Skin of body (tissue), 2 donors: ENCODE results near the gene ZNRF1. TPM values are rescaled to one million over a fixed set of nuclear protein-coding genes. Genes with fewer than 3 reads are reported as not detected.
"Not testable (repeated sequence)": the region's sequence is repeated elsewhere in the genome, so short reads cannot be mapped to it uniquely, and the experiment has no call there.

Experiments used
- DNase-seq: peaks from one replicate; lab custom pipeline; 2025; lab: John Stamatoyannopoulos, UW
- total RNA-seq: library from RNA; depleted of rRNA; stranded (reverse); fragments of >200 nt; gene quantifications from one replicate; pipeline ENCODE4 v1.2.3, GENCODE V29; 2014

The ZNRF1 gene
- 9.0 TPM for total RNA-seq

DNA sequence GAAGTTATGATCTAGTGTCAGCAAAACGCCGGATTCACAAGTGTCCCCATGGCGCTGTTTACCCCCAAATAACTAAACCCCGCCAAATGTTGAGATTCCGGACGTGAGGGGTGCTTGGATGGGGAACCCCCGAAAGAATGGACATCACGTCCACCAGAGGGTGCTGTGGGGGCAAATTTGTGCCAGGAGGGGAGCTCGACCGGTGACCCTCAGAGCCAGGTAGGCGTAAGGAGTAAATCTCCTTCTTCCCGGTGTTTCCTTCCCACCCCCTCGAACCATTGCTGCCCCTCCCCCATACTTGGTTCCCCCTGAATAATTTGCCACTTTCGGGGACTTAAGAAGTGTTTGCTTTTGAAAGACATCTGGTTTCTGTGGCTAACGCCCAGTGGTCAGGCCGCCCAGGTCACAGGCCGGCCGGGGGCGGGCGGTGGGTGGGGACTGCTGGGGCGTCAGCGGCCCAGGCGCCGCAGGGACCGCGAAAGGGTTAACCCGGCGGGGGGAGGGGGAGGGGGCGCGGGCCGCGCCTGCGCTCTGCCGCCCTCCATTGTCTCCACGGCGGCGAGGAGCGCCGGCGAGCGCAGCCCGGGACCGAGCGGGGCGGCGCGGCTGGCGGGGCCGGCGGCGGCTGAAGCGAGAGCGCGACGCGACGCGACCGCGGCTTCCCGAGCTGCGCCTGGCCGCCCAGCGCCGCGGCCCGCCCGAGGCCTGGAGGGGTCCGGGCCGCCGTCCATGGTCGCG is at the start of gene ZNRF1:
Gene ZNRF1, plus strand, starts transcription at position 544 of the 738 bp plus-strand sequence. CDS start 648 bp downstream, outside the sequence.
- peak; percentile 84 for DNase-seq

DNA sequence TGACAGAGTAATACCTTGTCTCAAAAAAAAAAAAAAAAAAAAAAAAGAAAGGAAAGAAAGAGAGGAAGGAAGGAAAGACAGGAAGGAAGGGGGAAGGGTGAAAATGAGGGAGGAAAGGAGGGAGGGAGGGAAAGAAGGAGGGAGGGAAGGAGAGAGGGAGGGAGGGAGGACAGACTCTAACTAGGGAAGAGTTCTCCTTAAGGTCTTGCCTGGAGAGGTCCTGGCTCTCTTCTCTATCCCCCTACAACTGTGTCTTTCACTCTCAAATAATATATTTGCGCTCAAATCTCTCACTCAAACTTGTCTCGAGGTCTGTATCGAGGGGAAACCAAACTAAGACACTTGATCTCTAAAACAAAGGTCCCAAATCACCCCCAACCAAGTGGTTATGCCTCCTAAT is 49.5 kb upstream of the ZNRF1 start:
- no peak for DNase-seq

DNA sequence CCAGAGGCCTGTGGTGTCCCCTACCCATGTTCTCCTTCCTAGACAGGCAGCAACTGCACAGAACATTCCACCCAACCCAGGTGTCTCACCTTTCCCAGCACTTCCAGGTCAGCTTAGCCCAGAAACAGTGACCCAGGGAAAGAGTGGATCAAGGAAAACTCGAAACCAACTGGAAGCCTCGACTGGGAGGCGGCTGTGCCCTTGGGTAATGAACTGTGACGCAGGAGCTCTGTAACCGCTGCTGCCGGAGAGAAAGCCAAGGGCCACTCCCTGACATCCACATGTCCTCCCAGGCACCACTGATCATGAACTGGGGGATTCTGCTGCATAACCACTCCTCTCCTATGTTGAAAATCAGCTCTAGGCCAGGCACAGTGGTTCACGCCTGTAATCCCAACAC is 48.3 kb upstream of the ZNRF1 start:
- DNase-seq: no peak

DNA sequence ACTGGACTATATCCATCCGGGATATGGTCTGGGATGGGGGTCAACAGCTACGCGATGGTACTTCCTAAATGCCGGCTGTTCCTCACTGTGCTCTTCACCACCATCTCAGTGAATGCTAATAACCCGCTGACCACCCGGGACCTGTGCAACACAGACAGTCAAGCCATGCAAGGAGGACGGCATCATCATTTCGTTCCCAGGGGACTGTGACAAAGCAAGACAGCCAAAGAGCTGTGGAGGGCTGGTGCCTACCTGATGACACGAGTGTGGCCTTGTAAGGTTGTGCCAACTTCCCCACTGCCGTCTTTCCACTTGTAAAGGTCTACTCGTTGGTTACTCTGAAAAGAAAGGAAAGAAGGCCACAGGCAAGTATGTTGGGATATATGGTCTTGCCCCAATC is 47.6 kb upstream of the ZNRF1 start:
- no peak for DNase-seq

DNA sequence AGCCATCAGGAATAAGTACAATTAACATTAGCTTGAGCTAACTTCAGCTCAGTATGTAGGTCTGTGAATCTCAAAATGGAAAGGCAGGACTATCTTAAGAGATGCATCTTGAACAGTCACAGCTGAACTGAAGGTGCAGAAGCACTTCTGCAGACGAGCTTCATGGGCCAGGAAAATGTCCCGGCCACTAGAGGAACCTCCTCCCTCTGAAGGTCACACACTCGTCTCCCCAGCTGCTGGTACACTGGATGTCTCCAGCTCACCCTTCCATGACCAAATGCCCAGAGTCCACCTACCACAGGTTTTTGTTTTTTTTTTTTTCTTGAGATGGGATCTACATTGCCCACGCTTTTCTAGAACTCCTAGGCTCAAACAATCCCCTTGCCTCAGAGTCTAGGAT is 47.1 kb upstream of the ZNRF1 start:
- DNase-seq: no peak

DNA sequence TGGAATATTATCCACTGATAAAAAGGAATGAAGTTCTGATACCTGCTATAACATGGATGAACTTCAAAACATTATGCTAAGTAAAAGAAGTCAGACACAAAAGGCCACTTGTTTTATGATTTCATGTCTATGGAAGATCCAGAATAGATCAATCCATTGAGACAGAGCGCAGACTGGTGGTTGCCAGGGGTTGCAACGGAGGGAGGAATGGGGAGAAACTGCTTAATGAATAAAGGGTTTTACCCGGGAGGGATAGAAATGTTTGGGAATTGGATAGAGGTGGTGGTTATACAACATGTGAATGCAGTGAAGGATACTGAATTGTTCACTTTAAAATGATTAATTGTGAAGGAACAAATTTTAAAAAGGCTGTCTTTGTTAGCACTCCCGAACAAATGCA is 44.1 kb upstream of the ZNRF1 start:
- DNase-seq: no peak

DNA sequence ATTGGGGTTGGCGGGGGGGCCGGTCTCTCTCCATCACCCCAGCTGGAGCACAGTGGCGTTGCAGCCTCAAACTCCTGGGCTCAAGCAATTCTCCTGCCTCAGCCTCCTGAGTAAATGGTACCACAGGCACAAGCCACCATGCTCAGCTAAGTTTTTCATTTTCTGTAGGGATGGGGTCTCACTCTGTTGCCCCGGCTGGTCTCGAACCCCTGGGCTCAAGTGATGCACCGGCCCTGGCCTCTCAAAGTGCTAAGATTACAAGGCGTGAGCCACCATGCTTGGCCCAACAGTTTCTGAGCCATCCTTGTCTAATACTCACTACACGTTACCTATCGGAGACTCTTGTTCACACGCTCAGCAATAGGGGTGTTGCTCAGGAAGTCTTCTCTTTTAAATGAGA is 25.5 kb upstream of the ZNRF1 start:
- DNase-seq: no peak

DNA sequence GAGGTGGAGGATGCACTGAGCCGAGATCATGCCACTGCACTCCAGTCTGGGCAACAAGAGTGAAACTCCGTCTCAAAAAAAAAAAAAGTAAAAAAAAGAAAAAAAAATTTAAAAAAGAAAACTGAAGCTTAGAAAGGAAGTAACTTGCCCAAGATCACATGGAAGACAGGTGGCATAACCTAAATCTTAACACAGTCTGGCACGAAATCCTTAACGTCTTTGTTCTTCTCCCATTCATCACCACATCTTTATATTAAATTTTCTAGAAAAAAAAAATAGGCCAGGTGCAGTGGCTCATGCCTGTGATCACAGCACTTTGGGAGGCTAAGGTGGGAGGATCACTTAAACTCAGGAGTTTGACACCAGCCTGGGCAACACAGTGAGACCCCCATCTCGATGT is 23.2 kb upstream of the ZNRF1 start:
- DNase-seq: no peak

DNA sequence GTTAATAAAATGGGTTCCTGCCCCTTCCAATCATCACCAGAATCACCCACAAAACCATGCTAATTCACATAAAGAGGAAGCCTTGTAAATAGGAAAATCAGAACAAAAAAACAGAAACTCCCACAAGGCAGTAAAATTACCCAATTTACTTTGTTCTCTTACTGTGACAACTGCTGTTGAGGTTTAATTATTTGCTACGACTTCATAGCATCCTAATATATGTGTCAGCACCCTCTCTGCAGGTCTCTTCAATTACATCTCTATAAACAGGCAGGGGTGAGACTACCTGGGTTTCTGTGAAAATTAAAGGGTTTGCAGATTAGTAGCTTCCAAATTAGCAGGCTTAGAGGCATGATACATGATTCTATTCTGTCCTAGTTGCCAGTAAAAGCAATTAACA is 16.6 kb upstream of the ZNRF1 start:
- no peak for DNase-seq

DNA sequence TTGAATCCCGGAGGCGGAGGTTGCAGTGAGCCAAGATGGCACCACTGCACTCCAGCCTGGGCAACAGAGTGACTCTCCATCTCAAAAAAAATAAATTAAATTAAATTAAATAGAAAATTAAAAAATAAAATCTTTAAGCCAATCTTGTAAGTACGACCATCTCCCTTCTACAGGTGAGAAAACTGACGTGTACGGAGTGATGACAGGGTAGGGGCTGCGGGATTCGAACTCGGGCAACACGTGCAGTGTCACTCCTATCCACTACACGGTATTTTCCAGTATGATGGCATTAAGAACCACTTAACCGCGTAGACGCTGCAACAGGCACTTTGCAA is 14.7 kb upstream of the ZNRF1 start:
- DNase-seq: no peak

DNA sequence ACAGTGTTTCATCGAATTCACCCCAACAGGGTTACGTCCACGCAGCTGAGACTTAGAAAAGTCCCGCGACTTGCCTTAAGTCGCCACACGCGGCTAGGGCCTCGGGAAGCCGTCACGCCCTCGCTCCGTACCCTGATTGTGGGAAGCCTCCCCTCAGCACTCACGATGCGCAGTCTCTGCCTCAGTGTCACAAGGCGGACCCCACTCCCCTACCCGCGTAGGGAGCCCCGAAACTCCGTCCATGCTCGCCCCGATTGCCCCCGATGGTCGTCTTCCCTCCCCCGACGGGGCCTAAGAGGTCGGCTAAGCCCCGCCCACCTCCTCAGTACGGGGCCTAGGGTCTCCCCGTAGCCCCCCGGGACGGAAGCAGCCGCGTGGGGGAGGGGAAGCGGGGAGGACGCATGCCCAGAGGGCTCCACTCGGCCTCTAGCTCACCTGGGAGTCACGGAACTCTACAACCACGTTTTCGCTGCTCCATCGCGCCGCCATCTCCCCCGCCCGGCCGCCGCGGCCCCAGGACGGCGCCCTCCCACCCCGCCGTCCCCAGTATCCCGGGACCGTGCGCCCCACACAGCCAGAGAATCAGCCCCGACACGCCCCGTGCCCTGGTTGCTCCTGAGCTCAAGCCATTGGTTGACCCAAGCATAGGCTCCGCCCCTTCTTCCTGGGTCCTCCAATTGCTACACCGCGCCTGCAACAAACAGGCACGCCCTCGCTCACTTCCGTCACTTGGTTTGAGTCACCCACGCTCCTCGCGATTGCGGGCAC is 14.1 kb upstream of the ZNRF1 start, which contains the start of gene WDR59:
Gene WDR59, minus strand, starts transcription at position 595 of the 768 bp plus-strand sequence. Its CDS starts 106 bp downstream, at position 489.
- peak; percentile 97 for DNase-seq

DNA sequence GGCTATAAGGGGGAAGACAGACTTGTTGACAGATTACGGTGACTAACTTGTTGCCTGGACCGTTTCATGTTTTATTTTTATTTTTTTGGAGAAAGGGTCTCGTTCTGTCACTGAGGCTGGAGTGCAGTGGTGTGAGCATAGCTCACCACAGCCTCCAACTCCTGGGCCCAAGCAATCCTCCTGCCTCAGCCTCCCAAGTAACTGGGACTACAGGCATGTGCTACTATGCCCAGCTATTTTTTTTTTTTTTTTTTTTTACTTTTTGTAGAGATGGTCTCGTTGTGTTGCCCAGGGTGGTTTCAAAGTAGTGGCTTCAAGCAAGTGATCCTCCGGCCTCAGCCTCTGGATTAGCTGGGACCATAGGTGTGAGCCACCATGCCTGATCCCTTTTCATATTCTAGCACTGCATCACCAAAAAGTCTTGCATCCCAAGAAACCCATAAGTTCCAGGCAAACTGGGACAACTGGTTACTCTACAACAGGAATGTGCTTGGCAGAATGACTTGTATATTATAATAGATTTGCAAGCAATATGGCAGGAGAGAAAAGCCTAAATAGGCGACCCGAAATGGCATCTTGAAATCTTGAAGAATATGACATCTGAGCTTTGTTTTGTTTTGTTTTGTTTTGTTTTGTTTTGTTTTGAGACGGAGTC is 11.7 kb upstream of the ZNRF1 start:
- no peak for DNase-seq

DNA sequence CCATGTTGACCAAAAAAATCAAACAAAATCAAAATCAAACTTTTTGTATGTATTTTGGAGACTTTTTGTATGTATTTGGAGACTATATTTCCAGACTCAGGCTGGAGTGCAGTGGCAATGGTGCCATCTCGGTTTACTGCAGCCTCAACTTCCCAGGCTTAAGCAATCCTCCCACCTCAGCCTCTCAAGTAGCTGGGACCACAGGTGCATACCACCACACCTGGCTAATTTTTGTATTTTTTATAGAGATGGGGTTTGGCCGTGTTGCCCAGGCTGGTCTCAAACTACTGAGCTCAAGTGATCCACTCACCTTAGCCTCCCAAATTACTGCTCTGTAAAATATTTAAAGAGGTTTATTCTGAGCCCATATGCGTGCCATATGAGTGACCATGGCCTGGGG is 9.0 kb upstream of the ZNRF1 start:
- DNase-seq: not testable (repeated sequence)

DNA sequence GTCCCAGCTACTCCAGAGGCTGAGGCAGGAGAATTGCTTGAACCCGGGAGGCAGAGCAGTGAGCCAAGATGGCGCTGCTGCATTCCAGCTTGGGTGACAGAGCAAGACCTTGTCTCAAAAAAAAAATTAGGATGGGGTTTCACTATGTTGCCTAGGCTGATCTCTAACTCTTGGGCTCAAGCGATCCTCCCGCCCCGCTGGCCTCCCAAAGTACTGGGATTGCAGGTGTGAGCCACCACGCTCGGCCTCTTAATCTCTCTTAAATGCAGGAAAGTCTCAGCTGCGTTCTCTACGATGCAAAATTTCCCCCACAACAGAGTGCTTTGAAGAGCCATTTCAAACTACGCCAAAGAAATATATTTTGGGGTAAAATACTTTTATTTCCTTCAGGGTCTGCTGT is 8.0 kb upstream of the ZNRF1 start:
- no peak for DNase-seq

DNA sequence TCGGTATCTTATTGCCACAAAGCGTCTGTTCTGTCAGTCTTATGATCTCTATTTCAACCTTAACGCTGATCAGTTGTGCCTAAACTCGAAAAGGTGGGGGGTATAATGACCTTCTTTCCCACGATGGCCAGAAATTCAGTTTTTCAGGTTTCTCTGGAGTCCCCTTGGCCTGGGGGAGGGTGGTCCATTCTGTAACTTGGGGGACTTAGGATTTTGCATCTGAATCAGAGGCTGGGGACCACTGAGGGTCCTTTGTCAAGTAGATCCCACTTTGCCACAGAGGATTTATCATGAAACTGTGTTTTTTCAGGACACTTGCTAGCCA is 7.6 kb upstream of the ZNRF1 start:
- DNase-seq: no peak

DNA sequence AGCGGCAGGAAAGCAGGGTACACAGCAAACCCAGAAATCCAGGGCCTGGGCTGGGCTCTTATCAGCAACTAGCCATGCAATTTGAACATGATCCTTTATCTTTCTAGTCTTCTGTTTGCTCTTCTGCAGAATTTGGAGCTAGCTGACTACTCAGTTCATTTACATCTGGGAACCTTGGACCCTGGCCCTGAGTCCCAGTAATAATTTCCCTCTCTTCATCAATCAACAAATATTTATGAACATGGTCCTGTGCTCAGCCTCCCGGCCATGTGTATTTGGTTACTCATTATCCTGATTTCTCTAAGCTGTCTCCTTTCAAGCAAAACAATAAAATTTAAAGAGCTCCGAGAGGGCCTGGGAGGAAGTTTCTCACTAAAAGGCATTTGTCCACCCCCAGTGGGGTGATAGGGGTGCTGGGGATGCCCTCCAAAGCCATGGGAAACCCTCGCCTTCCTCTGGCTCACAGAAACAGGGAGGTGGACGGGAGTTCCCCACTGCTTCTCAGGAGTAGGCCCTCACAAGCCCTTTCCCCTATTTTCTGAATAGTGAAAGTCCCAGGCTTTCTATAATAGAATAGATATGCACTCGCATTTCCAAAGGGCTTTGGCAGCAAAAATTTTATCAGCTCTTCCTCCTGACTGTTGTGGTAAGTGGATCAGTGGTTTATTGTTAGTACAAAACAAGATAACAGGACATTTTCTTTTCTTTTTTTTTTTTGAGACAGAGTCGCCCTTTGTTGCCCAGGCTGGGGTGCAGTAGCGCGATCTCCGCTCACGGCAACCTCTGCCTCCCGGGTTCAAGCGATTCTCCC is 7.0 kb upstream of the ZNRF1 start:
- peak; percentile 28 for DNase-seq

DNA sequence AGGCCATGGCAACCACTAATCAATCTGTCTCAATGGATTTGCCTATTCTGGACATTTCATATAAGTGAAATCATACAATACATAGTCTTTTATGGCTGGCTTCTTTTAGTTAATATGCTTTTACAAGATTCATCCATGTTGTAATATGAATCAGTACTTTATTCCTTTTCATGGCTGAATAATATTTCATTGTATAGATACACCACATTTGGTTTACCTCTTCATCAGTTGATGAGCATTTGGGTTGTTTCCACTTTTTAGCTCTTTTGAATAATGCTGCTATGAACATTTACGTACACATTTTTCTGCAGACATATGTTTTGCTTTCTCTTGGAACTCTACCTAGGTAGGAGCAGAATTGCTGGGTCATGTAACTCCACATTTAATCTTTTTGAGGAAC is 2.8 kb upstream of the ZNRF1 start:
- no peak for DNase-seq

DNA sequence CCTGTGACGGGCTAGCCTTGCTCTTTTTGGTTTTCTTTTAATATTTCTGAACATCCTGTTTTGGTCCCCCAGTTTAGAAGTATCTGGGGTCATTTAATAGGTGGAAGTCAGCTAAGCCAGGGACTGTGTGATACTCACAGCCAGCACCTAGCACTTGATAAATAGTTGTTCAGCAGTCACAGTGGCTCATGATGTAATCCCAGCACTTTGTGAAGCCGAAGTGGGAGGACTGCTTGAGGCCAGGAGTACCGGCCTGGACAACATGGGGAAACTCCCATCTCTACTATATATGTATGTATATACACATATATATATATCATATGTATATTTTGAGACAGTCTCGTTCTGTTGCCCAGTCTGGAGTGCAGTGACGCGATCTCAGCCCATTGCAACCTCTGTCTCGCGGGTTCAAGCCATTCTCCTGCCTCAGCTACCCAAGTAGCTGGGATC is 1.8 kb upstream of the ZNRF1 start:
- DNase-seq: no peak

DNA sequence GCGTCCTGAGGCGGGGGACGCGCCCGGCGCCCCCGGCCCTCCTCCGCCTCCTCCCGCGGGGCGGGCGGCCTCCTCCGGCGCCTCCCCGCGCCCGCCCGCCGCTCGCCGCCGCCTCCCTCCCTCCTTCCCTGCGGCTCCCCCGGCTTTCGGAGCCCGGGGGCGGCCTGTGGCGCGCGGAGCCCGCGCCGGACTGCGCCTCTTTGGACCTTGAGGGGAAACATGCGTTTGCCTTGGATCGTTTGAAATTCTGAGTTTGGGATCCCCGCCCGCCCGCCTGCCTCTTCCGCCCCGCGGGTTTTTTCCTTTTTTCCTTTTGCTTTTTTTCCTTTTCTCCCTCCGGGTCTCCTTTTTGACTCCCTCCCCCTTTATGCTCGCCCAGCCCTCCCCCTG is 390 bp downstream of the ZNRF1 start:
- no peak for DNase-seq

DNA sequence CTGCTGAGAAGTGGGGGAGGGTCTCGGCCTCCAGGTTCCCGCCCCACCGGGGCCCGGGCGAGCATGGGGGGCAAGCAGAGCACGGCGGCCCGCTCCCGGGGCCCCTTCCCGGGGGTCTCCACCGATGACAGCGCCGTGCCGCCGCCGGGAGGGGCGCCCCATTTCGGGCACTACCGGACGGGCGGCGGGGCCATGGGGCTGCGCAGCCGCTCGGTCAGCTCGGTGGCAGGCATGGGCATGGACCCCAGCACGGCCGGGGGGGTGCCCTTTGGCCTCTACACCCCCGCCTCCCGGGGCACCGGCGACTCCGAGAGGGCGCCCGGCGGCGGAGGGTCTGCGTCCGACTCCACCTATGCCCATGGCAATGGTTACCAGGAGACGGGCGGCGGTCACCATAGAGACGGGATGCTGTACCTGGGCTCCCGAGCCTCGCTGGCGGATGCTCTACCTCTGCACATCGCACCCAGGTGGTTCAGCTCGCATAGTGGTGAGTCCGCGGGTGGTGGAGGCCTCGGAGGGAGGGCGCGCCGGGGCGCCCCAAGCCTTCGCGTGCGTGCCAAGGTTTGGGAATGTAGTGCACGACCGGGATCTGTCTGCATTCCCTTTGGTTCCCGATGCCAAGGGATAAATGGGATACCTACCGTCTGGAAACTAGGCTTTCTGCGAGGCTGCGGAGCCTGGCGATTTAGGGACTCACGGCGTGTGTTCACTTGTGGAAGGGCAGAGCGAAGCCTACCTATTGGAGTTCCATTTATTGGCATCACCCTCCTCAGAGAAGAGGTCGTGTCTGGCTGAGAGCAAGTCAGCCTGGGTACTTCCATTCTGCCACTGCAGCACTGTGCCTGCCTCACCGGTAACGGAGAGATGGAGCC is 1.0 kb downstream of the ZNRF1 start:
- no peak for DNase-seq
